Right lobe of liver (tissue), 6 donors: ENCODE data around the gene FER. TPM values are rescaled to one million over a fixed set of nuclear protein-coding genes. Genes with fewer than 3 reads are reported as not detected.

Source experiments
- ATAC-seq, 4 donors: fragments of 200-7000 bp; cut with Tn5 transposase; one replicate each; pipeline ENCODE4 v1.9.1; 2020; ENCODE audit warnings: mild to moderate bottlenecking in 4 of 4, moderate library complexity in 4 of 4
- DNase-seq, 3 donors: peaks; one replicate each; pipeline ENCODE4 v3.0.0-alpha.2; 2020
- H3K27ac ChIP-seq, 3 donors: fragments of 200-600 bp; one replicate each; pipeline ENCODE4 v1.8.0; 2022
- H3K27me3 ChIP-seq, 2 donors: fragments of 200-600 bp; one replicate each; pipeline ENCODE4 v1.8.0; 2022
- H3K36me3 ChIP-seq, 4 donors: fragments of 200-600 bp; sonication (generic) in 1 of 4; one replicate each; pipeline versions ENCODE4 v1.5.1 to v1.8.0; 2017 to 2022; ENCODE audit warnings: control low read depth in 1 of 4
- H3K4me1 ChIP-seq, 4 donors: fragments of 200-600 bp; sonication (generic) in 1 of 4; one replicate each; pipeline versions ENCODE4 v1.5.1 to v1.8.0; 2017 to 2022; ENCODE audit warnings: control low read depth in 1 of 4
- H3K4me3 ChIP-seq, 3 donors: fragments of 200-600 bp; one replicate each; pipeline ENCODE4 v1.8.0; 2022
- H3K9me3 ChIP-seq, 4 donors: fragments of 200-600 bp; sonication (generic) in 1 of 4; one replicate each; pipeline versions ENCODE4 v1.5.1 to v1.8.0; 2017 to 2022; ENCODE audit warnings: control low read depth in 1 of 4
- CTCF ChIP-seq, 4 donors: fragments of 200-600 bp in 3 of 4; fragments of 450-650 bp in 1 of 4; IDR thresholded peaks; one replicate each; pipeline versions ENCODE4 v1.5.1 to v1.8.0; 2016 to 2022; ENCODE audit warnings: antibody characterized with exemption in 4 of 4, mild to moderate bottlenecking in 2 of 4
- POLR2A ChIP-seq: fragments of 450-650 bp; IDR thresholded peaks from one replicate; pipeline ENCODE4 v1.6.1; 2017; ENCODE audit warnings: antibody characterized with exemption, mild to moderate bottlenecking
- WGBS: methylation state at CpG from one replicate; pipeline ENCODE4 v1.1.6; 2018; ENCODE audit warnings: low coverage, low lambda C conversion rate; ENCODE audit not compliant: insufficient coverage; ENCODE audit errors: missing lambda C conversion rate; 5-methylcytosine and 5-hydroxymethylcytosine counted together
- intact Hi-C, 2 donors: fragments of 100-400 bp; cut with DNase I; formaldehyde crosslinking; loops; one replicate each; pipeline versions ENCODE4 v1.11.2 to v1.14.1; 2022
- total RNA-seq, 6 experiments: library from RNA; depleted of rRNA in 2 of 6; stranded (reverse); fragments of >200 nt in 2 of 6; fragmentation: NEBNext Ultra II Directional in 3 of 6; extraction: Animal tissue kit (Norgen Biotek cat#: 25700) in 3 of 6; gene quantifications; one replicate each; pipeline versions ENCODE4 v1.1.0 to v1.2.4, GENCODE V29; 2016 to 2023
- donor health status: DM: no; HTN: yes; CAD: no.
- donor health status: DM: no; HTN: no; CAD: no.
- donor health status: DM: no; HTN: no; CAD: no.
- donor health status: DM: no; HTN: yes; CAD: no.
- donor health status: DM: no; HTN: yes; CAD: no.

FER gene
- total RNA-seq, 6 experiments from 2014 or later = 2.6 to 10.9 (median 5.0) TPM

- Histone ChIP-seq H3K36me3 (no peaks in the 10 kb centered on the region), H3K4me1 (no peaks in the 10 kb centered on the region), H3K27ac (no peak overlapping the region), H3K27me3 (no peaks in the 10 kb centered on the region), H3K4me3 (no peak overlapping the region), H3K9me3 (no peaks in the 10 kb centered on the region)
- ATAC-seq (no peak), DNase-seq (no peak)
- intact Hi-C loops = no loop called here
- TF ChIP-seq POLR2A (no peak), CTCF (IDR thresholded peaks at IDR 0.05) (no peak)
- 95% methylated on average over 4 of the region's 4 CpGs for WGBS
Measured at GRCh38 chr5:109102096-109102690, 354.5 kb downstream of the FER start.

DNA sequence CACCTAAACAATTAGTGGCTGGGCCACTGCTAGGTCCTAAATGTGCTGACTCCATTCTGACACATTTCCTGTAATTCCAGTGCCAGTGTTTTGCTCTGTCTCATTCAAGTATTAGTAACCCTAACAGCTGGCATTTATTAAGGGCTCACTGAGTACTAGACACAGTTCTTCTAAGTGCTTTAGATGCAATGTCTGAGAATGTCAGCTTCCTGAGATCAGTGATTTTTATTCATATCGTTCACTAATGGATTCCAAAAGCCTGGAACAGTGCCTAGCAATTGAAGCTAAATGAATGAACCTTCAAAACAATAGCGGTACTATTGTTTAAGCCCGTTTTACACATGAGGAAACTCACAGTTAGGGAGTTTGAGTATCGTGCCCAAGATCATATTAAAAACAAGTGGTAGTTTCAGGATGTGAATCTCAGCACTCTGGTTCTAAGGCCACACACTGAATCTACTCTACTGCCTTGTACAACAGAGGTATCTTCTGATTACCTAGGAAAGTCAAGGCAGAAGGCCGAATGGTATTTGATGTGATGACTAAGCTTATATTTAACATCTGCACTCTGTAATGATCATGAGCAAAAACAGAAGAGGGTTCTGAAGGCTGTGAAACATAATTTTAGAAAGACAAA, 358.1 kb downstream of the FER start:
- 69% methylated on average over 5 of the region's 5 CpGs for WGBS
- no peaks in the 10 kb centered on the region for H3K9me3 ChIP-seq
- H3K36me3 ChIP-seq = no peaks in the 10 kb centered on the region
- intact Hi-C loops = no loop called here
- no peak overlapping the region for H3K27ac ChIP-seq
- DNase-seq (no peak), ATAC-seq (peak; percentile 31 to 68 (median 50))
- H3K4me1 ChIP-seq = no peaks in the 10 kb centered on the region
- H3K27me3 ChIP-seq = no peaks in the 10 kb centered on the region
- no peak overlapping the region for H3K4me3 ChIP-seq
- no peak for TF ChIP-seq POLR2A
- no peak for TF ChIP-seq CTCF (IDR thresholded peaks at IDR 0.05)

DNA sequence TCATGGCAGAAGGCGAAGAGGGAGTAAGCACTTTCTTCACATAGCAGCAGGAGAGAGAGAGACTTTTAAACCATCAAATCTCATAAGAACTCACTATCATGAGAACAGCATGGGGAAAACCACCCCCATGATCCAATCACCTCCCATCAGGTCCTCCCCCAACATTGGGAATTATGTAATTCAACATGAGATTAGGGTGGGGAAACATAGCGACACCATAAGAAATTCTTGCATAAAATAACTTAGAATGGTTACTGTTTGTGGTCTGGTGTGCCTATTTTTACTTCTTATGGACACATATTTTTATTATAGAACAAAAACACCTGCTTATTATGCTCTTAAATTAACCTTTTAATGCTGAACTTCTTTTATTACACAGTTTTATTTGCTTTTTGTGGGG, 364.0 kb downstream of the FER start:
- intact Hi-C loops = no loop called here
- no peak for TF ChIP-seq CTCF (IDR thresholded peaks at IDR 0.05)
- no peak for TF ChIP-seq POLR2A
- no peaks in the 10 kb centered on the region for H3K9me3 ChIP-seq
- no peaks in the 10 kb centered on the region for H3K36me3 ChIP-seq
- no peak overlapping the region for H3K27ac ChIP-seq
- no peaks in the 10 kb centered on the region for H3K4me1 ChIP-seq
- no peaks in the 10 kb centered on the region for H3K27me3 ChIP-seq
- 93% methylated on average over 2 of the region's 2 CpGs for WGBS
- no peak overlapping the region for H3K4me3 ChIP-seq
- DNase-seq (no peak), ATAC-seq (no peak)

DNA sequence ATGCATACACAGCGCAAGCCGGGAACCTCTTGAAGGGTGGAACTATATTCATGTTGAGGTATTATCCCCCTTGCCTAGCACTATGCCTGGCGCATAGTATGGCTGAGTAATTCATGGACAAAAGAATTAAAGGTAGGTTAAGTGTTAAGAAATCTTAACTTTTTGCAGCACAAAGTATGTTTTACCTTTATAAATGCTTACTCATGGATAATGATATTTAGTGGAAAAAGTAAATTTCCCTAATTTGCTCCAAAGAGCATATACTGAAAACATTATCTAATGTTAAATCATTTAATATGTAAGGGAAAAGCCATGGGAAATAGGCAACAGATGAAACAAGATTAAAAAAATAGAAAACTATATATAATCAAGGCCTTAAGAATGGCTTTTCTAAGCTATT, 365.9 kb downstream of the FER start:
- DNase-seq (no peak), ATAC-seq (no peak)

More for the DNA sequence above, 365.9 kb downstream of the FER start:
- no peaks in the 10 kb centered on the region for H3K27me3 ChIP-seq
- H3K9me3 ChIP-seq = no peaks in the 10 kb centered on the region
- no peaks in the 10 kb centered on the region for H3K36me3 ChIP-seq
- H3K27ac ChIP-seq = no peak overlapping the region
- TF ChIP-seq POLR2A (no peak), CTCF (IDR thresholded peaks at IDR 0.05) (no peak)
- H3K4me3 ChIP-seq = no peak overlapping the region
- intact Hi-C loops = no loop called here
- WGBS = 95% methylated on average over 3 of the region's 3 CpGs
- H3K4me1 ChIP-seq = no peaks in the 10 kb centered on the region
